Stimulated activated CD4-positive, alpha-beta T cell treated with anti-CD3 and anti-CD28 coated beads, TNF-alpha, amount 100 ng/mL, for 1 hour (primary cell): ENCODE data around the gene HLA-DMB.

Experiments
- DNase-seq, 3 donors: peaks; one replicate each; pipeline ENCODE4 v3.0.0-alpha.2; 2020; ENCODE audit warnings: low read depth in 3 of 3, low spot score in 1 of 3

The HLA-DMB gene

GRCh38 chr6:32931211-32931610 is 9.6 kb downstream of the HLA-DMB start:
- DNase-seq, result no peak

- DNase-seq, result no peak
Observed at GRCh38 chr6:32922083-32922482, 18.7 kb downstream of the HLA-DMB start.

DNA sequence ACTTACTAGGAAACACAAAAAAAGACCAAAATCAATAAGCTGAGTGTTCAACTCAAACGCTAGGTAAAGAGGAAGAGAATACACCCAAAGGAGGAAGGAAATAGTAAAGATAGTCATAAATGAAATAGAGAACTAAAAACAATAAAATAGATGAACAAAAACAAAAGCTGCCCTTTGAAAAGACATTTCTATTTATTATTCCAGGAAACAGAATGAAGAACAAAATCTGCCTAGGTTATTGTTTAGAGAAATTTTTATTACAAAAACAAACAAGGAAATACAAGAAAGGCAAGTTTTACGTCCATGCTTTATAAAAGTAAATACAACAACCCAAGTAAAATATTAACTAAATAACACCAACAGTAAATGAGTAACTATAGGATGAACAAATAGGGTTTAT is 20.1 kb downstream of the HLA-DMB start:
- DNase-seq, result no peak

DNA sequence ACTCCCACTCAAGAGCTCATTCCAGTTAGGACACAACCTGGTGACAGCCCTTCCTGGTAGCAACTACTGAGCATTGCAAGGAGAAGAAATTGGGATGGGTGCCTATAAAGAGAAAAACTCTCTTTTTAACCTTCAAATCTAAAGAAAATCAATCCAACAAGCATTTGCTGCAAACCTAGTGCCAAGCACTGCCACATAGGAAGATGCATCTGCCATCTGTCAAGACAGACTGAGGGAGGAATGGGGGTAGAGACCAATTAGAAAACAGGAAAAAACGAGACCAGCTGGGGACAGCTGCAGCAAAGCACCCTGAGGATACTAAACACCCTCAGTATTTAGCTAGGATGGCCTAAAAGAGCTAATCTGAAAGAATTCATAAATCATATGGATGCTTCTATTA is 27.9 kb downstream of the HLA-DMB start:
- no peak for DNase-seq

DNA sequence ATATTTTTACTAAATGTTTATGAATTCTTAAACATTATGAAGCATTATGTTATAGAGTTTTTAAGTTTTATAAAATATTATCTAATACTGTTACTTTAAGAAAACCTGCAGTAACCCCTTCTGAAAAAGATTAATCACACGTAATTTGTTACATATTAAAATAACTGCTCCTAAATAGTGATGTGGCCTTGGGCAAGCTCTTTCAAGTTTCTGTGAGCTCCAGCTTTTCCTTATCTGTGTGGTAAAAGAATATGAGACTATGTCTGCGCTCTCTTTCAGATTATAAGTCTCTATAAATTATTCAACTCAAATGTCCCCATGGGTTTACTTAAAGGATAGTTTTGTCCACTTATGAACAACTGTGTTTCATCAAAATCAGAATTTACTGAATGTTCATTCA is 31.9 kb downstream of the HLA-DMB start:
- DNase-seq, result no peak

DNA sequence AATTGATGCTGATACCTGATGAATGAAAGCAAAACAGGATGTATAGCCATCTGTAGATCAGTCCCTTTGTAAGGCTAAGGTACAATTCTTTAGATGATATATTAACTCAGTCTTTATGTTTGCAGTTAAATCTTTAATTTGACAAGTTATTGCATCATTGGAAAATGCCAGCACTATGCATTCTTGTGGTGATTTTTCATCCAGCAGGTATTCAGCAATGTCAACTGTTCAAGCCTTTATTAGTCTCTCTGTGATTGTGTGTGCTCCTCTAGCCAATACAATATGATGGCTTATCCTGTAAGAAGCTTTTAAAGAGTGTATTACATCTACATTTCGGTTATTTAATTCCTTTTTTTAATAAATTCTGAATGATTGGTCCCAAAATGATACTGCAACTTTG is 34.3 kb downstream of the HLA-DMB start:
- DNase-seq, result no peak

DNA sequence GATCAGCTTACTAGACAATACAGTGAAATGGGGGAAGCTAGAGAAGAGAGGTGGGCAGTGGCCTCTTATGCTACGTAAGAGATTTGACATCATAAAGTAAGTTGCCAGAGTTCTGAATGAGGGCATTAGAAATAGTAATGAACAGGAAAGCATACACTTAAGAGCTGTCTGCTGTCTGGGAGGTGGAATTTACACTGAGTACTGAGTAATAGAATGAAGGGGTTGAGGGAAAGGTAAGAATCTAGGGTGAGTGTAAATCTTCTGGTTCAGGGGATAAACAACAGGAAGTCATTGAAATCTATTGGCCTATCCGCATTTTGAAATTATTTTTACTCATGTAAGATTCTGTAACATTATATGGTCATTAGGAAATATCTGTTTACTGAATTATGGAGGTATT is 35.8 kb downstream of the HLA-DMB start:
- DNase-seq, result no peak

DNA sequence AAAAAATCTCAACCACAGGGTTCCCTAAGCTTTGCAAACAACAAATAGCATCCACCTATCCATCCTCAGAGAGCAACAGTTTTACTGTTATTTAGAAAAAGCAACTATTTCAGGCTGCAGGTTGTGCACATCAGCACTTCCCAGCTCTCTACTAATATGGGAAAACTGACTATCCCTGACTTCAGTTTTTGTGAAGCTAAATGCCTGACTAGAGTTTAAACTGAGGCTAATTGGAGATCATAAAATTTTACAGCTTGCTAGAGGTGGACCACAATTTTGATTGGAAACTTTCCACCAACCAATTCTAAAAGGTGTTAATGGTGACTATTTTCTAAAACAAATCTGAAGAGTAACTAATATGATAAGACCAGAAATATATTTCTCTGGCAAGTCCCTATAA is 36.9 kb downstream of the HLA-DMB start:
- DNase-seq, result no peak

DNA sequence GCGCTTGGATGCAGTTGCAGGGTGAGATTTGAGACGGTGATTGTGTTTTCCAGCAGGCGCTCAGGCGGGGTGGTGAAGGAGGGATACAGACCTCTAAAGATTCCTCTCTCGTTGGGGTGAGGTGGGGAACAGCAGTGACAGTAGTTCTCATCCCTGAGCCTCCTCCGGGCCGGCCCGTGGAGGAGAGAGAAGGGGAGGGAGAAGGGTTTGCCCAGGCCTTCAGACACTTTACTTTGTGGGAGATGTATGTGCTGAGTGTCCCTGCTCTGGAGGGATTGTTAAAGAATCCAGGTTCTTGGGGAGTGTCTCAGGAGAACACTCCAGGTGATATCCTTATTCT is 45.9 kb downstream of the HLA-DMB start:
- no peak for DNase-seq

- peak; percentile 78 to 96 (median 92) for DNase-seq
Observed at GRCh38 chr6:32894085-32895005, 46.5 kb downstream of the HLA-DMB start.

DNA sequence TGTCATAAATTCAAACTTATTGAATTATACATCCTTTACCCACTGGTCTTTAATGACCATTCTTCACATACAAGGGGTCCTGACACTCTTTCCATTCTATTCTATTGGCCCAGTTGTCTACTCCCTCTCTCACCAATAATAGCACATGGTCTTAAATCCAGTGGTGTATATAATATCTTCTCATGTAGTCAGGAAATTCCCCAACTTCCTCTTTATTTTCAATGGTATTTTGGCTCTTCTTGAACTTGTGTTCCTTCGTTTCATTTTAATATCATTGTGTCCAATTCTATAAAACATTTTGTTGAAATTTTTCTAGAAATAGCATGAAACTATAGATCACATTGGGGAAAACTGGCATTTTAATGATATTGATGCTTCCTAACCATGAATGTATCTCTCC is 50.0 kb downstream of the HLA-DMB start:
- DNase-seq, result no peak

GRCh38 chr6:32889533-32889932 is 51.3 kb downstream of the HLA-DMB start:
- DNase-seq, result no peak

GRCh38 chr6:32888576-32888975 is 52.3 kb downstream of the HLA-DMB start:
- no peak for DNase-seq

DNA sequence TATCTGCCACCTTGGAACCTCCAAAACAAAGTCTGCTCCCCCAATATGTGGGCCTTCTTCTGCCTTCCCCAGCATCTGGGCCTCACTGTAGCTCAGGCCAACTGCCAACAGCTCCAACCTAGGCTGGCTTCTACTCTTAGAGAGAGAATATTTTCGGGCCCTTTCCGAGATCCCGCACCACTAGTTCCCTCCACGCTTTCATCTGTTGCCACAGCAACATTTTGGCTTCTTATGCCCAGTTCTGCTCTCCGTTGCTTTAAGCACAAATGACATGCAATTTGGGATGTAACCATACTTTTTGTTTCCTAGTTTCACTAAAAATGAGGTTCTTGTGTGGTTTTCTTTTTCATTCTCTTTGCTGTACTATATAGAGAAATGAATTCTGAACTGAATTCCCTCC is 53.2 kb downstream of the HLA-DMB start:
- DNase-seq, result no peak

GRCh38 chr6:32886681-32887383 is 54.0 kb downstream of the HLA-DMB start:
- no peak for DNase-seq

DNA sequence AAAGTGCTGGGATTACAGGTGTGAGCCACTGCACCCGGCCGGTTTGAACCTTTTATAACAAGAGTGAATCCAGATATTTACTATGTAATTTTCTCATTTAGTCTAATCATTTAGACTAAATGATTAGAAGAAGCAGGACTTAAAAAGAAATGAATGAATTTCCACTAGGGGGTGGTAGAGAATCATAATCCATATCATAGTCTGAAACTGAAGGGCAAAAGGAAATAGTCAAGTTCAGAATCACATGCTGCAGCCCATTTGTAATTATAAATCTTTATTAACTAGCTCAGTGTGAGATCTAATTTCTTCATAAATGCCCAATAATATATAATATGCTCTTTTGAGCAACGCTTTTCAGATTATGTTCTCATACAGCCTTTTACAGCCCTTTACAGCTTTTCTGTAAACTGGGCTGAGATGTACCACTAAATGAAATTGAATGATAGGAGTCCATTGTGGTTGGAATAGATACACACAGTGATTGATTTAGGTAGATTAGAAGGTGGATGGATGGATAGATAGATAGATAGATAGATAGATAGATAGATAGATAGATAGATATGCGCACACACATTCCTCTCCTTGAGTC is 55.0 kb downstream of the HLA-DMB start:
- DNase-seq, result no peak
